HG03025 (cell line): Measurements from ENCODE around the gene SPTBN5.

ENCODE experiments used
- ATAC-seq: cut with Tn5 transposase; IDR thresholded peaks from one replicate; pipeline ENCODE4 v1.9.1; 2021; ENCODE audit warnings: mild to moderate bottlenecking, moderate library complexity; ENCODE audit not compliant: unreplicated experiment, low FRiP score

The SPTBN5 gene

GRCh38 chr15:41905036-41905793 lies 11.4 kb upstream of the SPTBN5 start:
- ATAC-seq: no peak

DNA sequence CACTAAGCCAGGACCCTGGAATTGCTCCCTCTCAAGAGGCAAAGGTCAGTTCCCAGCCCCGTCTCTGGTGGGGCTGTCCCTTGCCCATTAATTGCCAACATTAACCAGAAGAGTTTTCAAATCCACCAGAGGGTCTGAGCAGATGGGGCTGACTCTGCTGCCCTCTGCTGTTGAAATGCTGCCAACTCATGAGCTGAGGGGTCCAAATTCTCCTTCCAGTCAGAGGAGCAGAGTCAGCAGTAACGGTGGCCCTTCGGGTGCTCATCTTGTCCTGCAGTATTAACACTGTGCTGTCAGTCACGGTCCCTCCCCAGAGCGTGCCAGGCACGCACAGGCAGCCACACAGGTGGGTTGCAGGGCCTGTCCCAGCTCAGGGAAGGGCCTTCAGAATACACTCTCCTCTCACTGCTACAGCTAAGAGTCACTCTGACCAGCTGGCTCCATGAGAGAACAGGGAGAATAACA lies 10.7 kb upstream of the SPTBN5 start:
- no peak for ATAC-seq

GRCh38 chr15:41903782-41904181 lies 9.9 kb upstream of the SPTBN5 start:
- no peak for ATAC-seq

GRCh38 chr15:41901431-41901830 lies 7.6 kb upstream of the SPTBN5 start:
- ATAC-seq: no peak

- no peak for ATAC-seq
Observed at GRCh38 chr15:41900526-41901380, 6.9 kb upstream of the SPTBN5 start.

DNA sequence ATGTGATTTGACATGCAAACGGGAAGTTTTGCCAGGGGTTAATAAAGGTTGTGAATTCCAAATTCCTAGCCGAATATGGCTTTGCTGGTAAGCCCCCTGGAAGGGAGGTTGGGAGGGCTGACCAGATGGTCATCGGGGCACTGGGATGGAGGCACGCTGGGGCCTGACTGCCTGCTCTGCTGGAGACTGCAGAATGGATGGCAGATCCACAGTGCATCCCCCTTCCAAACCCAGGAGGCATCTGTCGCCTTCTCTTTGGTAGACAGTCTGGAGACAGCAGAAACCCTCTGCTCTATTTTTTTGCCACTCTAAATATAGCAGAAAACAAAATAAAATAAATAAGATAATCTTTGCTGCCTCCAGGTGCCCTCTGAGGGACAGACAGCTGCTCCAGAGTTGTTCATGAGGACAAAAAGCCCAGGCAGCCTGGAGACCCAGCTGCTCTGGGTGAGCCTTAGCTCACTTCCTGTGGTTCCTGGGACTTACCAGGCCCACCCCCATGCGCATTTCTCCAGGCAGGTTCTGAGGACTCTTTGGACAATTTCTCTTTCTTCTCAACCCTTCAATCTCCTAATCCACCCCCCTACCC lies 6.1 kb upstream of the SPTBN5 start:
- no peak for ATAC-seq

DNA sequence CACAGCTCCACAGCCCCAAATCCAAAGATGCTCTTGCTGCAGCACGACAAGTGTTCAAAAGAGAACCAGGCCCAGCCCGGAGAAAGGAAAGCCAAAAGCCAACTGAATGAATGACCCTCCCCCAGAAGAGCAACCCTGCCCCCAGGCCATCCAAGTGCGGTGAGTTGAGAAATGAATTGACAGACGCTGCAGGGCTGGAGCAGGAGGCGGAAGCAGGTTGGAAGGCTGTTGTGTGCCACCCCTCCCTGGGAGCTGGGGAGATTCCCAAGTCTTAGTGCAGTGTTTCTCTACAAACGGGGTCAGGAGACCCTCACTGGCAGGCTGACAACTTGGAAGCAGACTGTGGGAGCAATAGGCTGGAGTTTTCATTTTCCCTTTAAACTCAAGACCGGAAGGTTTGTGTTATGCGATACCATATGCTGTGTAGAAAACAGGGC lies 3.5 kb upstream of the SPTBN5 start:
- ATAC-seq: no peak

GRCh38 chr15:41896566-41896965 lies 2.7 kb upstream of the SPTBN5 start:
- ATAC-seq: no peak

DNA sequence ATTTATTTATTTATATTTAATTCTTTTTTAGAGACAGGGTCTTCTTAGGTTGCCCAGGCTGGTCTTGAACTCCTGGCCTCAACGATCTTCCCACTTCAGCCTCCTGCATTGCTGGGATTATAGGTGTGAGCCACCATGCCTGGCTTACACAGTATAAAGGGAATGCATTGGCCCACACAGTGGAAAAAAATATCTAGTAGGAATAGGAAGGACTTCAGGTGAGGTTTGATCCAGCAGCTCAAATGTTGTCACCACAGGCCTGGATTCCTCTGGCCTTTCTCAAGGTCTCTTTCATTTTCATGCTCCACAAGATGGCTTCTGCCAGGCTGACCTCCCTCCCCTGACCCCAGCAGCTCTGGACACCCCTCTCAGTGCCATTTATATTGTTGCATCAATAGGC lies 2.1 kb upstream of the SPTBN5 start:
- no peak for ATAC-seq

- ATAC-seq: no peak
Observed at GRCh38 chr15:41895491-41895890, 1.6 kb upstream of the SPTBN5 start.

GRCh38 chr15:41894791-41895463 lies 1.1 kb upstream of the SPTBN5 start:
- peak; percentile 63 for ATAC-seq

- no peak for ATAC-seq
Observed at GRCh38 chr15:41894251-41894790, 468 bp upstream of the SPTBN5 start.

DNA sequence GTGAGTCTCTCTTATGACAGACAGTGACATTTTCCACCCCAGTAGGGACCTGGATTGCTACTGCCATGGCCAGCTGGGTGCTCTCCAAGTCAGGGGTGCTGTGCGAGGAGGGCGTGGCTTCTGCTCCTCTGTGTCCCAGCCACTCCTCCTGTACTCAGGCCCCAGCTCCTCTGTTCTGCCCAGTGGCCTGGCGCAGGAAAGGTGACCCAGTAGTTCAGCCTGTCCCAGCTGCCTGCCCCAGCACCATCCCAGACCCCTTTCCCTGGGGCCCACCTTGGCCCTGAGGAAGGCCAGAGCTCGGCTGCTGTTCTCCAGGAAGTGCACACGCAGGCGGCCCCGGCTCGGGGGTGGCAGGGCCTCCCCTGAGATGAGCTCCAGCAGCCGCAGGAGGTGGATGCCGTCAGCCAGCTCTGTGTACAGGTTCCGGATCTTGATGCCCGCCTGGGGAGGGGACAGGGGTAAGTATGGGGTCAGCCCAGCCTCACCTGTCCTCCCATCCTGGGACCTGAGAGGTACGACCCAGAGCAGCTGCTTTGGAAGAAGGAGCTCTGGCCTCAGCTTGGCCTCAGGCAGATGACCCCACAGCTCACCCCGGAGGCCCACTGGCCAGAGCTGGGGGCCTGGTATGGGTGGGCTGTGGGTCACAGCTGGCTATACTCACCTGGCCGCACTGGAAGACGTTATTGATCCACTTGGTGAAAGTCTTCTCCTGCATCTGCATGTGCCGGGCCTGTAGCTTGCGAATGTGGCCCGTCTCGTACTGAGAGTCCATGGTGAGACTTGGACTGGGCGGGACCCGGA lies 1.0 kb downstream of the SPTBN5 start:
- no peak for ATAC-seq

- no peak for ATAC-seq
Observed at GRCh38 chr15:41891946-41892345, 1.9 kb downstream of the SPTBN5 start.

- ATAC-seq: no peak
Observed at GRCh38 chr15:41891226-41891625, 2.6 kb downstream of the SPTBN5 start.

DNA sequence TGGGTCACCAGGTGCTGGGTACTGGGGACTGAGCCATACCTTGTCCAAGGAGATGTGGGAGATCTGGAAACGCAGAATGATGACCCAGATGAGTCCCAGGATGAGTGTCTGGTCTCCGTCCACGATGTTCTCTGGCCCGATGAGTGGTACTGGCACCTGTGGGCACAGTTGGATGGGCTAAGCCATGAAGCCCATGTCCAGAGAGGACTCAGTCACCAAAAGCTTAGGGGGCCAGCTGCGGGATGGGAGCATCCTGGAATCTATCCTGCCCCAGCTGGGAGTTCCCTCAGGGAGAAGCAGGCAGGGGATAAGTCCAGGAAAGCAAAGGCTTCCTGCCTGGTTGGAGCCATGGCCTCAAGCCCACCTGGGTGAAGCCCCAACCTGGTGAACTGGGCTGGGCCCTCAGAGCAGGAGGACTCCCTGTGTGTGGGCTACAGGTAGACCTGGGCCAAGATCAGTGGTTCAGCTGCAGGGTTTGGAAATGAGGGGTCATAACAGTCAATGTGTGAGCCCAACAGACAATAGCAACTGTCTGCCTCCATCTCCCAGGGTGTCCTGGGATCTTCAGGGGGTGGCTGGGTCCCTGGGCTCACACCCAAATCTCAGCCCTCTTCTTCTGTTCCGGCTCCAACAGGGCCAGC lies 3.7 kb downstream of the SPTBN5 start:
- no peak for ATAC-seq

- ATAC-seq: no peak
Observed at GRCh38 chr15:41888662-41889253, 5.1 kb downstream of the SPTBN5 start.

DNA sequence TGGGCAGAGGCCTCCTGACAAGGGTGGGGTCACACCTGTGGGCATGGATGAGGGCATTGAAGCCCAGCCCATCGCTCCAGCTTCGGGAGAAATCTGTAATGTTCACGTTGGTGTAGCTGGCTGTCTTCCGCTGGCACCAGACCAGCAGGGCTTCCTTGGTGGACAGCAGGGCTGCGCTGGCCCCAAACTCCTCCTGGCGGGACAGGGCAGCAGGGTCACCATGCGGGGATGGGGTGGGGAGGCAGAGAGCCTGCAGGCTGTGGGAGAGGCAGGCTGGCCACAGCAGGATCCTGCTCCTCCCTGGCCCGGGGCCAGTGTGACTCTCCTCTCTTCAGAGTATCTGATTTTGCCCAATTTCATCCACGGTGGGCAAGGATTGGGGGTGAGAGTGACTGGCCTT lies 6.0 kb downstream of the SPTBN5 start:
- ATAC-seq: no peak

- no peak for ATAC-seq
Observed at GRCh38 chr15:41887161-41887560, 6.7 kb downstream of the SPTBN5 start.
